ENCODE data around the gene RTP5. TPM values are rescaled to one million over a fixed set of nuclear protein-coding genes. Genes with fewer than 3 reads are reported as not detected.

RTP5 gene
- total RNA-seq, 1 experiment from 2014 or later = not detected

DNA sequence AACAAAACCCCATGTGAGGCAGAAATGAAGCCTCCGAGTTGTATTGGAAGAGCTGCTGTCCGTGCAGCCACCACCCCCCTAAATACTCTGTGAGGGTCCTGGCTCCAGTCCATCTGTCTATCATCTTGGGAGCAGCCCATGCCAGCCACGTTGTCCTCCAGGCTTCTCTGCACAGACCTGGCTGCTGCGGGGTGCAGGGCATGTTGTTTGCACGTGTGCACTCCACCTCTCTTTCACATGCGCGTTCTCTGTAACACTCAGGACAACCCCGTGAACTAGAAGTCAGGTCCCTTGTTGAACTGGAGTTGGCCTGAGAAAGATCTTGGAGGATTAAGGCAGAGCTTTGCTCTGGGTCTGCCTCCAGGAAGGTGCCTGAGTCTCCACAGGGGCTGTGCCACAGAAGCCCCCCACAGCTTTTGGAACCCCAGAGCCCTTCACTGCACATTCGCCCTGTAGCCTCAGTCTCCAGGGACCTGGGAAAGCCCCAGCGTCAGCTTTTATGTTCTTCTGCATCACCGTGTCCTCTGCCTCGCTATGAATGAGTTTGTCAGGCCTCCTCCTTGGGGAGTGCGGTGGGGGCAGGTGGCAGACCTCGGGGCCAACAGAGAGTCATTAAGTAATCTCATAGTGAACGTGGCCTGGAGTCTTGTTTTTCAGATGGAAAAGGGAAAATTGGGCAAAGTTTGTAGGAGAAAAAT is 16.6 kb downstream of the RTP5 start:
- Histone ChIP-seq H3K27ac (ENCODE audit: low read depth, low read length, poor library complexity, severe bottlenecking) (peak overlapping the region; percentile 95), H3K4me3 (ENCODE audit: low read depth, low read length, poor library complexity, severe bottlenecking) (peak overlapping the region; percentile 16), H3K27me3 (replicated peaks; ENCODE audit: insufficient read depth, low read depth, low read length, poor library complexity) (no peaks in the 10 kb centered on the region), H3K9me3 (ENCODE audit: low read depth, low read length, poor library complexity, severe bottlenecking) (peaks cover 7% of the 10 kb centered on the region), H3K4me1 (ENCODE audit: insufficient read depth, low read length, poor library complexity, severe bottlenecking) (peaks cover 43% of the 10 kb centered on the region), H3K36me3 (ENCODE audit: insufficient read depth, low read length, poor library complexity, severe bottlenecking) (peaks cover 4% of the 10 kb centered on the region)
- intact Hi-C loops (cut with micrococcal nuclease; ENCODE audit: unreplicated experiment) = loop anchor here (10.0 kb wide), 1 partner anchor 181 kb away; the partner anchor contains the start of gene ING5
- BruUV-seq (replicated peaks) = no TSS peak
- TF ChIP-seq EZH2 (IDR thresholded peaks at IDR 0.05; ENCODE audit: borderline replicate concordance, low read depth, low read length, poor library complexity, severe bottlenecking) = no peak
- no peak for TF ChIP-seq CTCF (conservative IDR thresholded peaks at IDR 0.05; ENCODE audit: low read depth, low read length)
- peak; percentile 37 for DNase-seq (ENCODE audit: low spot score)
- ChIA-PET POLR2A (ENCODE audit: low non-redundant PET) (no interaction called here), CTCF (no interaction called here)

GRCh38 chr2:241886840-241887447 is 17.4 kb downstream of the RTP5 start:
- CTCF ChIA-PET = no interaction called here

More at GRCh38 chr2:241886840-241887447, 17.4 kb downstream of the RTP5 start:
- no TSS peak for BruUV-seq (replicated peaks)
- intact Hi-C loops (cut with micrococcal nuclease; ENCODE audit: unreplicated experiment) = loop anchor here (10.0 kb wide), 1 partner anchor 182 kb away; the partner anchor contains the start of gene ING5
- no peaks in the 10 kb centered on the region for H3K27me3 ChIP-seq (replicated peaks; ENCODE audit: insufficient read depth, low read depth, low read length, poor library complexity)
- no peak overlapping the region for H3K4me3 ChIP-seq (ENCODE audit: low read depth, low read length, poor library complexity, severe bottlenecking)
- peaks cover 45% of the 10 kb centered on the region for H3K4me1 ChIP-seq (ENCODE audit: insufficient read depth, low read length, poor library complexity, severe bottlenecking)
- no peak for DNase-seq (ENCODE audit: low spot score)
- peaks cover 7% of the 10 kb centered on the region for H3K9me3 ChIP-seq (ENCODE audit: low read depth, low read length, poor library complexity, severe bottlenecking)
- TF ChIP-seq CTCF (conservative IDR thresholded peaks at IDR 0.05; ENCODE audit: low read depth, low read length) = no peak
- TF ChIP-seq EZH2 (IDR thresholded peaks at IDR 0.05; ENCODE audit: borderline replicate concordance, low read depth, low read length, poor library complexity, severe bottlenecking) = no peak
- H3K27ac ChIP-seq (ENCODE audit: low read depth, low read length, poor library complexity, severe bottlenecking) = peak overlapping the region; percentile 95
- peaks cover 4% of the 10 kb centered on the region for H3K36me3 ChIP-seq (ENCODE audit: insufficient read depth, low read length, poor library complexity, severe bottlenecking)
- POLR2A ChIA-PET (ENCODE audit: low non-redundant PET) = no interaction called here
